CD14-positive monocyte (primary cell): ENCODE data around the gene CPOX. TPM values are rescaled to one million over a fixed set of nuclear protein-coding genes. Genes with fewer than 3 reads are reported as not detected.

Source experiments
- DNase-seq, 3 donors: peaks; one replicate each; pipeline ENCODE4 v3.0.0-alpha.2; 2011 to 2022
- H2AFZ ChIP-seq: 2 replicates; pipeline ENCODE4 v1.6.0; 2012; ENCODE audit warnings: mild to moderate bottlenecking, low read depth, low read length, inconsistent platforms; ENCODE audit not compliant: insufficient read depth, poor library complexity, severe bottlenecking
- H3K27ac ChIP-seq, 2 donors: 1 replicate in 1 of 2; 2 replicates in 1 of 2; pipeline ENCODE4 v1.5.1; 2012 to 2013; ENCODE audit warnings: low read length in 2 of 2, control low read depth in 1 of 2, inconsistent platforms in 1 of 2, low read depth in 1 of 2, mild to moderate bottlenecking in 1 of 2
- H3K27me3 ChIP-seq, 2 donors: one replicate each; pipeline versions ENCODE4 v1.6.0 to v1.6.1; 2011 to 2013; ENCODE audit warnings: low read length in 2 of 2; ENCODE audit not compliant: control insufficient read depth in 2 of 2, insufficient read depth in 2 of 2
- H3K36me3 ChIP-seq, 2 donors: replicated peaks in 1 of 2; 1 replicate in 1 of 2; 2 replicates in 1 of 2; pipeline versions ENCODE4 v1.5.1 to v1.6.1; 2012 to 2013; ENCODE audit warnings: low read length in 2 of 2, control low read depth in 1 of 2, inconsistent platforms in 1 of 2, mild to moderate bottlenecking in 1 of 2; ENCODE audit not compliant: insufficient read depth in 2 of 2, control insufficient read depth in 1 of 2
- H3K4me1 ChIP-seq, 2 donors: 1 replicate in 1 of 2; 2 replicates in 1 of 2; pipeline versions ENCODE4 v1.5.1 to v1.6.1; 2012 to 2013; ENCODE audit warnings: low read length in 2 of 2, control low read depth in 1 of 2, inconsistent platforms in 1 of 2, mild to moderate bottlenecking in 1 of 2, moderate library complexity in 1 of 2; ENCODE audit not compliant: insufficient read depth in 2 of 2, control insufficient read depth in 1 of 2
- H3K4me2 ChIP-seq: replicated peaks from 2 replicates; pipeline ENCODE3; 2012; ENCODE audit warnings: low read length, moderate library complexity, mild to moderate bottlenecking; ENCODE audit not compliant: poor library complexity, severe bottlenecking; ENCODE audit errors: extremely low read depth
- H3K4me3 ChIP-seq, 3 experiments: fragments of 200-600 bp in 1 of 3; sonication (generic) in 1 of 3; replicated peaks in 1 of 3; 1 replicate in 2 of 3; 2 replicates in 1 of 3; pipeline ENCODE4 v1.5.1; 2011 to 2013; ENCODE audit warnings: low read length in 3 of 3, mild to moderate bottlenecking in 3 of 3, control low read depth in 2 of 3, low read depth in 2 of 3, inconsistent platforms in 1 of 3, moderate library complexity in 1 of 3
- H3K79me2 ChIP-seq: 2 replicates; pipeline ENCODE4 v1.6.0; 2012; ENCODE audit warnings: mild to moderate bottlenecking, control low read depth, inconsistent platforms, low read length, moderate library complexity; ENCODE audit not compliant: insufficient read depth
- H3K9ac ChIP-seq: 2 replicates; pipeline ENCODE4 v1.6.0; 2017; ENCODE audit warnings: low read length, mild to moderate bottlenecking; ENCODE audit not compliant: insufficient read depth, poor library complexity, severe bottlenecking
- H3K9me3 ChIP-seq, 2 donors: replicated peaks in 1 of 2; 1 replicate in 1 of 2; 2 replicates in 1 of 2; pipeline versions ENCODE4 v1.5.1 to v1.6.1; 2012 to 2013; ENCODE audit warnings: low read length in 2 of 2, control low read depth in 1 of 2; ENCODE audit not compliant: control insufficient read depth in 1 of 2, insufficient read depth in 1 of 2
- H4K20me1 ChIP-seq: 2 replicates; pipeline ENCODE4 v1.6.0; 2012; ENCODE audit warnings: mild to moderate bottlenecking, low read length, control low read depth, moderate library complexity; ENCODE audit not compliant: insufficient read depth
- H3K27ac Mint-ChIP-seq, 7 donors: one replicate each; pipeline ENCODE4 v1.8.0; 2020; ENCODE audit warnings: mild to moderate bottlenecking in 7 of 7, mixed read lengths in 7 of 7, moderate library complexity in 6 of 7, inconsistent platforms in 2 of 7
- H3K27me3 Mint-ChIP-seq, 3 donors: one replicate each; pipeline ENCODE4 v1.8.0; 2021 to 2022; ENCODE audit warnings: low read depth in 3 of 3, mild to moderate bottlenecking in 3 of 3, mixed read lengths in 3 of 3, moderate library complexity in 3 of 3, inconsistent platforms in 1 of 3
- H3K36me3 Mint-ChIP-seq, 2 donors: one replicate each; pipeline ENCODE4 v1.8.0; 2020; ENCODE audit warnings: mixed read lengths in 2 of 2, inconsistent platforms in 1 of 2, mild to moderate bottlenecking in 1 of 2
- H3K4me1 Mint-ChIP-seq: one replicate; pipeline ENCODE4 v1.8.0; 2020; ENCODE audit warnings: mild to moderate bottlenecking, mixed read lengths
- H3K4me3 Mint-ChIP-seq, 2 donors: one replicate each; pipeline ENCODE4 v1.8.0; 2020; ENCODE audit warnings: mild to moderate bottlenecking in 2 of 2, mixed read lengths in 2 of 2, moderate library complexity in 1 of 2
- H3K9me3 Mint-ChIP-seq, 7 donors: one replicate each; pipeline ENCODE4 v1.8.0; 2020 to 2022; ENCODE audit warnings: mixed read lengths in 7 of 7, mild to moderate bottlenecking in 6 of 7, moderate library complexity in 6 of 7, inconsistent platforms in 2 of 7
- CTCF ChIP-seq: fragments of 200-600 bp; IDR thresholded peaks from one replicate; pipeline ENCODE4 v1.8.0; 2022; ENCODE audit warnings: antibody characterized with exemption, mild to moderate bottlenecking
- WGBS: methylation state at CpG from one replicate; pipeline ENCODE4 v1.1.5; 2013; ENCODE audit warnings: missing lambda C conversion rate; ENCODE audit not compliant: insufficient coverage; 5-methylcytosine and 5-hydroxymethylcytosine counted together
- intact Hi-C, 2 donors: fragments of 100-400 bp; cut with micrococcal nuclease; formaldehyde crosslinking; loops; one replicate each; pipeline versions ENCODE4 v1.15.0 to v1.15.1; 2023
- polyA plus RNA-seq, 3 donors: library from polyadenylated mRNA; depleted of rRNA in 1 of 3; unstranded in 2 of 3; stranded (reverse) in 1 of 3; fragments of 300-500 nt in 2 of 3; fragments of >200 nt in 1 of 3; fragmentation: Illumina TruSeq in 2 of 3; gene quantifications; 1 replicate in 2 of 3; 2 replicates in 1 of 3; pipeline ENCODE4 v1.2.3, GENCODE V29; 2012 to 2021

CPOX gene
- polyA plus RNA-seq, 3 donors: 4.2 to 12.8 (median 5.2) TPM

- intact Hi-C loops: no loop called here
- Mint-ChIP-seq H3K36me3 (no peaks in the 10 kb centered on the region), H3K4me3 (no peak overlapping the region), H3K4me1 (peaks cover 50% of the 10 kb centered on the region), H3K27me3 (peaks cover 0 to 3% (median 0%) of the 10 kb centered on the region in 3 donors), H3K27ac (peak overlapping the region in 2 of 7 donors; percentile 7 to 54), H3K9me3 (peaks cover 0 to 5% (median 2%) of the 10 kb centered on the region in 7 donors)
- Histone ChIP-seq H3K4me3 (no peak overlapping the region), H3K27ac (no peak overlapping the region), H3K4me2 (no peak overlapping the region), H3K9ac (no peak overlapping the region), H3K4me1 (peaks cover 38 to 47% of the 10 kb centered on the region in 2 donors), H3K27me3 (no peaks in the 10 kb centered on the region), H4K20me1 (no peaks in the 10 kb centered on the region), H3K79me2 (no peaks in the 10 kb centered on the region), H3K36me3 (no peaks in the 10 kb centered on the region), H3K9me3 (no peaks in the 10 kb centered on the region), H2AFZ (no peak overlapping the region)
- no peak for DNase-seq
- no peak for TF ChIP-seq CTCF
- WGBS: no CpG with 5 or more reads among the region's 3 CpGs
Observed at GRCh38 chr3:98565237-98565643, 28.2 kb downstream of the CPOX start.

GRCh38 chr3:98564282-98565005, 29.0 kb downstream of the CPOX start:
- Histone ChIP-seq H3K79me2 (no peaks in the 10 kb centered on the region), H3K9me3 (no peaks in the 10 kb centered on the region), H3K36me3 (no peaks in the 10 kb centered on the region), H3K4me1 (peaks cover 38 to 47% of the 10 kb centered on the region in 2 donors), H4K20me1 (no peaks in the 10 kb centered on the region), H3K9ac (no peak overlapping the region), H3K4me3 (no peak overlapping the region), H3K27me3 (no peaks in the 10 kb centered on the region), H2AFZ (no peak overlapping the region), H3K27ac (peak overlapping the region; percentile 35 to 76), H3K4me2 (peak overlapping the region; percentile 51)
- intact Hi-C loops: no loop called here
- 83% methylated on average over 1 of the region's 7 CpGs for WGBS
- Mint-ChIP-seq H3K4me1 (peaks cover 50% of the 10 kb centered on the region), H3K36me3 (no peaks in the 10 kb centered on the region), H3K4me3 (no peak overlapping the region), H3K27ac (peak overlapping the region; percentile 40 to 92 (median 84)), H3K27me3 (peaks cover 0 to 3% (median 0%) of the 10 kb centered on the region in 3 donors), H3K9me3 (peaks cover 0 to 5% (median 2%) of the 10 kb centered on the region in 7 donors)
- no peak for TF ChIP-seq CTCF
- no peak for DNase-seq
